Measurements from ENCODE around the gene ZNG1A. TPM values are rescaled to one million over a fixed set of nuclear protein-coding genes. Genes with fewer than 3 reads are reported as not detected.
"Not testable (repeated sequence)": the region's sequence is repeated elsewhere in the genome, so short reads cannot be mapped to it uniquely, and the experiment has no call there.

Gene ZNG1A
- 63.0 and 69.1 TPM in 2 replicates for total RNA-seq (2014; rRNA removed)
- Bru-seq, nascent RNA, result percentile 72 among the genes with signal in this experiment
- percentile 67 among the genes with signal in this experiment for BruChase-seq, experiment 1, labeled RNA remaining after a 6-hour chase
- percentile 76 among the genes with signal in this experiment for BruChase-seq, experiment 2, labeled RNA remaining after a 2-hour chase
- long read RNA-seq, transcript CBWD1-202 (15 exons, 1,706 nt), result major isoform, 59 of 119 reads
- long read RNA-seq, transcript CBWD1-201 (16 exons, 1,771 nt), result minor isoform, 15 of 119 reads
- long read RNA-seq, transcript CBWD1-206 (3 exons, 1,731 nt), result minor isoform, 14 of 119 reads
- long read RNA-seq, transcript CBWD1-205 (4 exons, 1,807 nt), result minor isoform, 10 of 119 reads
- long read RNA-seq, partial matches to known transcripts, result 3 of 119 reads
- long read RNA-seq, other reads (novel, unspliced or antisense), result 14 of 119 reads

DNA sequence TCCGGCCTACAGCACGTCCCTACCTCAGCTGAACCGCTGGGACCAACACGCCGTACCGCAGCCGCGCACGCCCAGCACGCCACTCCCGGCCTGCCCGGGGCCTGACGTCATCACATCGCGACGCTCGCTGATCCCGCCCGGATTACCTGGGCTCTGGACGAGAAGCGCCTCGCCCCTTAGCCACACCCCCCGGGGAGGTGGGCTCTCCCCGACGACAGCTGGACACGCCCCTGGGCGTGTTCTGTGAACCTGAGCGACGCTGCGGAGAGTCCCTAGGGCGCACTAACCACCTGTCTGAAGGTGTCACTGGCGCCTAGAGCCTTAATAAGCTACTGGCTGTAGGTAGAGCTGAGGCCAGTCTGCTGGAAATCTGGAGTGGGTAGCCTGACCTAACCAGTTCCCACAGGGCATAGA lies at the start of gene ZNG1A:
ZNG1A (minus strand) TSS at position 87 of the 414 bp plus-strand sequence. CDS start 87 bp downstream, outside the sequence.
- H4K20me1 ChIP-seq (ENCODE audit: low read length); H3K36me3 ChIP-seq (ENCODE audit: low read depth, low read length); H3K27me3 ChIP-seq (ENCODE audit: low read length); H3K79me2 ChIP-seq (ENCODE audit: low read length); H3K9me3 ChIP-seq (ENCODE audit: low read length); H3K27ac ChIP-seq (ENCODE audit: low read length); H2AFZ ChIP-seq (ENCODE audit: low read length); POLR2A ChIA-PET (ENCODE audit: unreplicated experiment); H3F3A ChIP-seq (ENCODE audit: low read length, unreplicated experiment); BruUV-seq (replicated peaks); H3K9me2 ChIP-seq (replicated peaks; ENCODE audit: low read length); CTCF ChIA-PET; ATAC-seq; H3K4me1 ChIP-seq (ENCODE audit: insufficient read depth, low read length); intact Hi-C loops (cut with micrococcal nuclease): not testable (repeated sequence)
- H3K4me2 ChIP-seq (ENCODE audit: low read length), result peak within 1 kb of the TSS; percentile 57; the same call in 1 of the 2 replicates
- H3K4me3 ChIP-seq (ENCODE audit: low read length), result peak within 1 kb of the TSS; percentile 55
- H3K9ac ChIP-seq (ENCODE audit: low read length), result peak within 1 kb of the TSS; percentile 33; the same call in 1 of the 2 replicates
- DNase-seq, result peak; percentile 78

GRCh38 chr9:227860-228259 lies 49.0 kb upstream of the ZNG1A start:
- CTCF ChIA-PET, result no interaction called here
- ATAC-seq, result no peak

GRCh38 chr9:224582-225520 lies 46.0 kb upstream of the ZNG1A start:
- no peak overlapping the region for H2AFZ ChIP-seq (ENCODE audit: low read length)
- H3K4me3 ChIP-seq (ENCODE audit: low read length), result no peak overlapping the region
- no peak overlapping the region for H3K9ac ChIP-seq (ENCODE audit: low read length)
- intact Hi-C loops (cut with micrococcal nuclease), result no loop called here
- ChIA-PET POLR2A (ENCODE audit: unreplicated experiment) (interaction anchor here (0.5 kb wide), 1 partner anchor 9 kb away, joined by 3 read pairs; no protein-coding TSS in a partner anchor), CTCF (no interaction called here)
- H3F3A ChIP-seq (ENCODE audit: low read length, unreplicated experiment), result no peaks in the 10 kb centered on the region
- H3K36me3 ChIP-seq (ENCODE audit: low read depth, low read length), result no peaks in the 10 kb centered on the region
- peak overlapping the region; percentile 46 for H3K4me2 ChIP-seq (ENCODE audit: low read length)
- no peaks in the 10 kb centered on the region for H3K27me3 ChIP-seq (ENCODE audit: low read length)
- H3K4me1 ChIP-seq (ENCODE audit: insufficient read depth, low read length), result peaks cover 21% of the 10 kb centered on the region
- peak; percentile 87 for DNase-seq
- peak overlapping the region; percentile 22 for H3K27ac ChIP-seq (ENCODE audit: low read length)
- no peaks in the 10 kb centered on the region for H3K79me2 ChIP-seq (ENCODE audit: low read length)
- no peaks in the 10 kb centered on the region for H3K9me2 ChIP-seq (replicated peaks; ENCODE audit: low read length)
- ATAC-seq, result peak; percentile 98
- H4K20me1 ChIP-seq (ENCODE audit: low read length), result no peaks in the 10 kb centered on the region
- H3K9me3 ChIP-seq (ENCODE audit: low read length), result no peaks in the 10 kb centered on the region
- no TSS peak for BruUV-seq (replicated peaks)
- no peak for TF ChIP-seq EZH2 (IDR thresholded peaks at IDR 0.05; ENCODE audit: low read length, unreplicated experiment)
- no peak for TF ChIP-seq EZH2phosphoT487 (IDR thresholded peaks at IDR 0.05; ENCODE audit: borderline replicate concordance, low read length)
- TF ChIP-seq, protein P1, sequence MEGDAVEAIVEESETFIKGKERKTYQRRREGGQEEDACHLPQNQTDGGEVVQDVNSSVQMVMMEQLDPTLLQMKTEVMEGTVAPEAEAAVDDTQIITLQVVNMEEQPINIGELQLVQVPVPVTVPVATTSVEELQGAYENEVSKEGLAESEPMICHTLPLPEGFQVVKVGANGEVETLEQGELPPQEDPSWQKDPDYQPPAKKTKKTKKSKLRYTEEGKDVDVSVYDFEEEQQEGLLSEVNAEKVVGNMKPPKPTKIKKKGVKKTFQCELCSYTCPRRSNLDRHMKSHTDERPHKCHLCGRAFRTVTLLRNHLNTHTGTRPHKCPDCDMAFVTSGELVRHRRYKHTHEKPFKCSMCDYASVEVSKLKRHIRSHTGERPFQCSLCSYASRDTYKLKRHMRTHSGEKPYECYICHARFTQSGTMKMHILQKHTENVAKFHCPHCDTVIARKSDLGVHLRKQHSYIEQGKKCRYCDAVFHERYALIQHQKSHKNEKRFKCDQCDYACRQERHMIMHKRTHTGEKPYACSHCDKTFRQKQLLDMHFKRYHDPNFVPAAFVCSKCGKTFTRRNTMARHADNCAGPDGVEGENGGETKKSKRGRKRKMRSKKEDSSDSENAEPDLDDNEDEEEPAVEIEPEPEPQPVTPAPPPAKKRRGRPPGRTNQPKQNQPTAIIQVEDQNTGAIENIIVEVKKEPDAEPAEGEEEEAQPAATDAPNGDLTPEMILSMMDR (conservative IDR thresholded peaks at IDR 0.05; ENCODE audit: low read depth, low read length), result no peak

More at GRCh38 chr9:227860-228259, 49.0 kb upstream of the ZNG1A start:
- TF ChIP-seq EZH2phosphoT487 (IDR thresholded peaks at IDR 0.05; ENCODE audit: borderline replicate concordance, low read length) (no peak), EZH2 (IDR thresholded peaks at IDR 0.05; ENCODE audit: low read length, unreplicated experiment) (no peak)
- TF ChIP-seq, protein P1 (conservative IDR thresholded peaks at IDR 0.05; ENCODE audit: low read depth, low read length), result no peak
- Histone ChIP-seq H2AFZ (ENCODE audit: low read length) (no peak overlapping the region), H3F3A (ENCODE audit: low read length, unreplicated experiment) (no peaks in the 10 kb centered on the region), H3K27ac (ENCODE audit: low read length) (no peak overlapping the region), H3K4me2 (ENCODE audit: low read length) (no peak overlapping the region), H3K4me1 (ENCODE audit: insufficient read depth, low read length) (peaks cover 21% of the 10 kb centered on the region), H3K79me2 (ENCODE audit: low read length) (no peaks in the 10 kb centered on the region), H4K20me1 (ENCODE audit: low read length) (no peaks in the 10 kb centered on the region), H3K9me3 (ENCODE audit: low read length) (no peaks in the 10 kb centered on the region), H3K9me2 (replicated peaks; ENCODE audit: low read length) (no peaks in the 10 kb centered on the region), H3K36me3 (ENCODE audit: low read depth, low read length) (no peaks in the 10 kb centered on the region), H3K4me3 (ENCODE audit: low read length) (no peak overlapping the region), H3K9ac (ENCODE audit: low read length) (no peak overlapping the region), H3K27me3 (ENCODE audit: low read length) (no peaks in the 10 kb centered on the region)
- no peak for DNase-seq
- intact Hi-C loops (cut with micrococcal nuclease), result no loop called here
- no TSS peak for BruUV-seq (replicated peaks)
- POLR2A ChIA-PET (ENCODE audit: unreplicated experiment), result no interaction called here
